Peyer's patch (tissue), 4 donors: ENCODE results near the gene CPAMD8.

ENCODE experiments used
- POLR2A ChIP-seq, 2 donors: fragments of 450-650 bp; IDR thresholded peaks; one replicate each; pipeline ENCODE4 v1.5.1; 2017; ENCODE audit warnings: antibody characterized with exemption in 2 of 2, mild to moderate bottlenecking in 2 of 2, moderate library complexity in 2 of 2
- TF ChIP-seq, protein P1 (sequence below), 6 experiments: fragments of 450-650 bp in 4 of 6; fragments of 200-600 bp in 2 of 6; sonication (generic) in 1 of 6; IDR thresholded peaks; one replicate each; pipeline ENCODE4 v1.5.1; 2017 to 2019; ENCODE audit warnings: antibody characterized with exemption in 6 of 6, mild to moderate bottlenecking in 3 of 6, moderate library complexity in 1 of 6

DNA sequence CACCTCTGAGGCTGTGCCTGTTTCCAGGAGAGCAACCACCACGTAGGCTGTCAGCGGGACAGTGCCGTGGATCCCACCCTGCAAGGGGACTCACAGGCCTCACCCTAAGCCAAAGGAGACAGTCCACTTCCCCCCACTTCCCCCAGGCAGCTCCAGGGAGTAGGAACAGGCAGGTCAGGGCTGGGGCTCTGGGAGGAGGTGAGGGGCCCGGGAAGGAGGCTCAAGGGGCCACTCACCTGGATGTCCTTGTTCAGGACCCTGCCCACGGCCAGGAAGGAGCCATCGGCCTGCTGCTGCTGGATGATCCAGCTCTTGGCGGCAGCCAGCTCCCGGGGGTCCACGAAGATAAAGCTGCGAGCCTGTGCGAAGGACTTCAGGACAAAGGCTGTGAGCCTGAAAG lies 112.2 kb downstream of the CPAMD8 start:
- TF ChIP-seq, protein P1, sequence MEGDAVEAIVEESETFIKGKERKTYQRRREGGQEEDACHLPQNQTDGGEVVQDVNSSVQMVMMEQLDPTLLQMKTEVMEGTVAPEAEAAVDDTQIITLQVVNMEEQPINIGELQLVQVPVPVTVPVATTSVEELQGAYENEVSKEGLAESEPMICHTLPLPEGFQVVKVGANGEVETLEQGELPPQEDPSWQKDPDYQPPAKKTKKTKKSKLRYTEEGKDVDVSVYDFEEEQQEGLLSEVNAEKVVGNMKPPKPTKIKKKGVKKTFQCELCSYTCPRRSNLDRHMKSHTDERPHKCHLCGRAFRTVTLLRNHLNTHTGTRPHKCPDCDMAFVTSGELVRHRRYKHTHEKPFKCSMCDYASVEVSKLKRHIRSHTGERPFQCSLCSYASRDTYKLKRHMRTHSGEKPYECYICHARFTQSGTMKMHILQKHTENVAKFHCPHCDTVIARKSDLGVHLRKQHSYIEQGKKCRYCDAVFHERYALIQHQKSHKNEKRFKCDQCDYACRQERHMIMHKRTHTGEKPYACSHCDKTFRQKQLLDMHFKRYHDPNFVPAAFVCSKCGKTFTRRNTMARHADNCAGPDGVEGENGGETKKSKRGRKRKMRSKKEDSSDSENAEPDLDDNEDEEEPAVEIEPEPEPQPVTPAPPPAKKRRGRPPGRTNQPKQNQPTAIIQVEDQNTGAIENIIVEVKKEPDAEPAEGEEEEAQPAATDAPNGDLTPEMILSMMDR (IDR thresholded peaks at IDR 0.05): no peak
- no peak for TF ChIP-seq POLR2A (IDR thresholded peaks at IDR 0.05)
